T follicular helper cell (primary cell): ENCODE measurements around the gene MFSD6.
"Not testable (repeated sequence)": the region's sequence is repeated elsewhere in the genome, so short reads cannot be mapped to it uniquely, and the experiment has no call there.

Experiments
- DNase-seq: peaks from one replicate; pipeline ENCODE4 v3.0.0-alpha.2; 2020; ENCODE audit warnings: low read depth

The MFSD6 gene

GRCh38 chr2:190466819-190467446 is 58.8 kb downstream of the MFSD6 start:
- DNase-seq: no peak

GRCh38 chr2:190467575-190468083 is 59.5 kb downstream of the MFSD6 start:
- no peak for DNase-seq

DNA sequence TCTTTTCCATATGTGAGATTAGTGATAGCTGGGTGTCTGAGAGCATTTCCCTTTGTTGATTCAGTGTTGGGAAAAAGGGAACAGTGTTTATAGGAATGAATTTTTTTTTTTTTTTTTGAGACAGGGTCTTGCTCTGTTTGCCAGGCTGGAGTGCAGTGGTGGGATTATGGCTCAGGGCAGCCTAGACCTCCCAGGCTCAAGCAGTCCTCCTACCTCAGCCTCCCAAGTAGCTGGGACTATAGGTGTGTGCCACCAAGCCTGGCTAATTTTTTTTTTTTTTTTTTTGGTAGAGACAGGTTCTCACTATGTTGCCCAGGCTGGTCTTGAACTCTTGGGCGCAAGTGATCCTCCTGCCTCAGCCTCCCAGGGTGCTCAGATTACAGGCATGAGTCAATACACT is 60.2 kb downstream of the MFSD6 start:
- DNase-seq: not testable (repeated sequence)

- DNase-seq: no peak
Measured at GRCh38 chr2:190468814-190469569, 60.8 kb downstream of the MFSD6 start.

DNA sequence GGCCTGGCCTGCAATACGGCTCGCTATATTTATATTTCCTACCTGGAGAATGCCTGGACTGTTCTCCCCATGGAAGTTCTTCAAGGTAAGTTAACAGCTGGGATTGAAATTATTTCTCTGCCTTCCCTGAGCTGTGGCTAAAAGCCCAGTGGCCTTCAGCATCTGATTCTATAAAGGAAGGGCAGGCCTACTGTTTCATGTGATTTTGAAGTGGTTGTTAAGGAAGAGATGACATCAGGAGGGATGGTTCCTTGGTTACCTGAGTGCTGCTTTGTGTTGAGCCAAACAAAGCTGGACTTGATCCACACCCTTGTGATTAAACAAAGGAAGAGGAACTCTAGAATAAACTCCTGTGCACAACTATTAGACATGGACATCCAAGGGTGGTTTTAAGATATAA is 61.6 kb downstream of the MFSD6 start:
- no peak for DNase-seq

DNA sequence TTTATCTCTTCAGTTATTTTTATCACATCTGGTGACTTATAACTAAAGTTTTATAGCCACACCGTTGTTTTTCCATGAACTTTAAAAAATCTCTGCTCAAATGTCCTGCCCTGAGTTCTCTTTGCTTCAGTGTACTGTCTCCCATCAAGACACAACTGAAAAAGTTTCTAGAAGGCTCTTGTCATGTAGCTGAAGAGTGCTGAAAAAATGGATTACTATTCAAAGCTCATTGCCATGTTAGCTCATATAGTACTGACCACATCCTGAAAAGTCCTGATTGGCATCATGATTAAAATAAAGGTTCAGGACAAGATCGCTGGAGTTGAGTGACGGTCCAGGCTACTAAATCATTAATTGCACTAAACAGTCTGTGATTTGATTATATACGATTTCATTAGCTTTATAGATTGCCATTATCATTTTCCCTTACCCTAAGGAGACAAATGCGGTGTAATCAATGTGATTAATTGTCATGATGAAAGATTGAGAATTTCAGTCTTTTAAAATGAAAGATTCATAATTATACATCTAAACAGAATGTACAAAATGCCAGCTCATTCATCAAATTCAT is 62.2 kb downstream of the MFSD6 start:
- no peak for DNase-seq

DNA sequence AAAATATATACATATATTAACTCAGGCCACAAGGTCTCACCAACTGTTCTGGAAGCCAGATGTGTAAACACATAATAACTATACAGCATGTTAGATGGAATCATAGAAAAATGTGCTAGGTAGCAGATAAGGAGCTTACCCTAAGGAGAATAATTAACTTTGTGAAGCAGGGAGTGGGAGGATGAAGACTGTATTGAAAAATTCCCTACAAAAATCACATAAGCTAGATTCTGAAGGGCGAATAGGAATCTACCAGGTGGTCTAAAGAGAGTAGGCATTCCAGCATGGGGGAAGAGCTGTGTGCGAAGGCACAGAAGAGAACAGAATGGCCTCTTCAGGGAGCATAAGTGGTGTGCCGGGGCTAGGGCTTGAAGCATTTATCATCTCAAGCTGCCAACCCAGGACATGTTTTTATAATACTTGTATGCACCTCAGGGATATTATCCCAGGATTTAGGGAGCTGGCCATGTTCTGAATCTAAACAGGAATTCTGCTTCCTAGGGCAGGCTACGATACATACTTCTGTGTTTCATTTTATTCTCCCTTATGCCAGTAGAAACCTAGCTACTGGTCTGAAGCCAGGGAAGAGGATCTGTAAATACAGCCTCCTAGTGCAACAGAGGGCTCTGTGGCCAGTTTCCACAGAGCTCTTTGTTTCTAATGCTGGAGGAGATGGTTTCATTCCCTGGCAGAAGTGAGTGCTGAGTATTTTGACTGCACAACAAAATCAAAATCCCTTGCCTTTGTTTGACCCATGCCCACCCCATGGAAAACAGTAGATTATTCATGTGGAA is 69.7 kb downstream of the MFSD6 start:
- no peak for DNase-seq

- no peak for DNase-seq
Measured at GRCh38 chr2:190478572-190479195, 70.5 kb downstream of the MFSD6 start.

DNA sequence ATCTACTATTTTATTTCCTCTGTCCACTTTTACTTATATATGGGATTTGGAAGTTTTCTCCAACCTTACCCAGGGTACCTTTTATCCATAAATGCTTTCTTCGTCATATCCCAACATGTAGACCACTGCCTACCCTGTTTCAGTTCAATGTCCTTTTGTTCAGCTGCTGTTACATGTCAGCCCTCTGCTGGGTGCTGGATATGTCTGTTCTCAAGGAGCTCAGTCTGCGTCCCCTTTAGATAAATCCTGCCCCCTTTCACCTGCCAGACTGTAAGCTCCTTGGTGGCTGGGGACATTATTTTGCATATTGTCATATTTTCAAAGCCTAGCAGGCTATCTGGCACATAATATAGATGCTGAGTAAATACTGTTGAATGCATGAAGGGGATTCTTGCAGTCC is 73.2 kb downstream of the MFSD6 start:
- no peak for DNase-seq

DNA sequence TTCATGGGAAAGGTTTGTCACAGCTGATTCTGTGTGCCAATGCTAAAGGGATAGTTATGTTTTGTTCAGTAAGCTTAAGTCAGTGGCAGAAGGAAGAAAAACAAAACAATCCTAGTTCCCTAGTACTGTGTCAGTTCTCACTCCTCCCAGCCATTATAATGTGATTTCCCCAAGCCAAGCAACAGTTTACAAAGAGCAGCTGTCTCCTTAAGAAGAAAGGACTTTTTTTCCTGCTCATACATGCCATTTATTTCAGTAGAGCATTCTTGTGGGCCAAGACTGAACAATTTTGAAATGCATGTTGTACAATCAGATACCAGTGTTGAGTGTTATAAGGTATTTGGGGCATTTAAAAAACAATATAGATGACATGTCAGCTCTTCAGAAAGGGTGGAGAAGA is 74.3 kb downstream of the MFSD6 start:
- no peak for DNase-seq

- DNase-seq: no peak
Measured at GRCh38 chr2:190486037-190486623, 78.0 kb downstream of the MFSD6 start.

- DNase-seq: no peak
Measured at GRCh38 chr2:190488516-190489233, 80.5 kb downstream of the MFSD6 start.

GRCh38 chr2:190489475-190489874 is 81.3 kb downstream of the MFSD6 start:
- no peak for DNase-seq

GRCh38 chr2:190490502-190490901 is 82.3 kb downstream of the MFSD6 start:
- DNase-seq: no peak

DNA sequence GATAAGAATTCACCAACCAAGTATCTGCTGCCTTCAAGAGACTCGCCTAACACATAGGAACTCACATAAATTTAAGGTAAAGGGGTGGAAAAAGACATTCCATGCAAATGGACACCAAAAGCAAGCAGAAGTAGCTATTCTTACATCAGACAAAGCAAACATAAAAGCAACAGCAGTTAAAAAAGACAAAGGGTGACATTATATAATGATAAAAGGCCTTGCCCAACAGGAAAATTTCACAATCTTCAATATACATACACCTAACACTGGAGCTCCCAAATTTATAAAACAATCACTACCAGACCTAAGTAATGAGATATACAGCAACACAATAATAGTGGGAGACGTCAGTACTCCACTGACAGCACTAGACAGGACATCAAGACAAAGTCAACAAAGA is 84.9 kb downstream of the MFSD6 start:
- no peak for DNase-seq

DNA sequence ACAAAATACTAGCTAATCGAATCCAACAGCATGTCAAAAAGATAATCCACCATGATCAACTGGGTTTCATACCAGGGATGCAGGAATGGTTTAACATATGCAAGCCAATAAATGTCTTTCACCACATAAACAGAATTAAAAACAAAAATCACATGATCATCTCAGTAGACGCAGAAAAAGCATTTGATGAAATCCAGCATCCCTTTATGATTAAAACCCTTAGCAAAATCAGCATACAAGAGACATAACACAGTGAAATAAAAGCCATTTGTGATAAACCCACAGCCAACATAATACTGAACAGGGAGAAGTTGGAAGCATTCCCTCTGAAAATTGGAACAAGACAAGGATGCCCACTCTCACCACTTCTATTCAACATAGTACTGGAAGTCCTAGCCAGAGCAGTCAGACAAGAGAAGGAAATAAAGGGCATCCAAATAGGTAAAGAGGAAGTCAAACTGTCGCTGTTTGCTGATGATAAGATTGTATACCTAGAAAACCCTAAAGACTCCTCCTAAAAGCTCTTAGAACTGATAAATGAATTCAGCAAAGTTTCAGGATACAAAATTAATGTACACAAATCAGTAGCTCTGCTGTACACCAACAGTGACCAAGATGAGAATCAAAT is 86.6 kb downstream of the MFSD6 start:
- not testable (repeated sequence) for DNase-seq

GRCh38 chr2:190497428-190497827 is 89.3 kb downstream of the MFSD6 start:
- no peak for DNase-seq

DNA sequence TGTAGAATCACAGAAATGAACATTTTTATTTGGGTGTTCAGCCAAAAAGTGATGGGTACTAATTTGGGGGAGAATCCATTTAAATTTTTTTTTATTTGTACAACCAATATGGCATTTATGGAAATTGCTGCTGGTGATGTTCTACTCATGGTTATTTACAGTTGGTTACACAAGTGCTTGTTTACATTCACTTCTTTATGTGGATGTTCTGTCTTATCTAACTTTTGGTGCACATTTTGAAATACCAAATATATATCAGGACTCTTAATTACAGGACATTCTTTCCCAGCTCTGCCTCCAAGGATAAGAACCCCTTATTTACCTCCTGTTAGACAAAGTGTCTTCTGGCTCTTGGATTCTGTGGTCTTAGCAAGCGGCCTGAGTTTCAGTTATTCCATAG is 91.1 kb downstream of the MFSD6 start:
- DNase-seq: no peak

DNA sequence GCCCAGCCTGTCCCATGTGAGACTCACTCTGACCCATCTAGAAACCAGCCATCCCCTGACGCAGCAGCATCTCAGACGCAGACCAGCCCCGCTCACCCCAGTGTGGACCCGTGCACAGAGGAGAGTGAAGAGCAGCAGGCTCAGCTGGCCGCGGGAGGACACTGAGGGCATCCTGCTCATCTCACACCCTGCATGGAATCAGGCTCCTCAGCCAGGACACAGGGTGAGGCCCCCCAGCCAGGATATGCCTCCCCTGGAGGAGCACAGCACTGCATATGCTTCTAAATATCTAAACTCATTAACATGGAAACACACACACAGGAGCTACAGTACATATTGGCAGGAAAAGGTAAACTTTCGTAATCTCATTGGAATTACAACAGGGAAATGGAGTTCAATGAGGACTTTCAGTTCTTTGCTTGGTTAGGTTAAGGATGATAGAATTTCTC is 91.9 kb downstream of the MFSD6 start:
- no peak for DNase-seq

DNA sequence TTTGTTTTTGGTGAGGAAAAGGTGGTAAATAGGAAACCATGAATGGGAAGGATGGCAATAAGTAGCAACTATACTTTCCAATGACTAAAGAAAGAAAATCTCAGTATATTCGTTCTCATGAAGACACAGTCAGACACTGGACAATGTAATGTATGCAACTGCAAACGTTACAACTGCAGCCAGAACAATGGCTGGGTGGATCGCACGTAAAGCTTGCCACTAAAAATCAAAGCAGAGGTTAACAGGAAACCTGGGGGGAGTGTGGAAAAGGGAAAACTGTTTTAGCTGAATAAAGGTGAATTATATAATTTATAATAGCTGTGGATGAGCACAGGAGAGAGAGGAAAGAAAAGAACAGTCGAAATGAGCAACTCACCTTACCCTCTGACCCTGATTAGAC is 93.1 kb downstream of the MFSD6 start:
- DNase-seq: no peak
